K562 (cell line): ENCODE results near the gene TMEM120B. TPM values are rescaled to one million over a fixed set of nuclear protein-coding genes. Genes with fewer than 3 reads are reported as not detected.

Experiments
- CBFA2T3 ChIP-seq: fragments of 450-650 bp; IDR thresholded peaks from 2 replicates; pipeline ENCODE4 v1.6.1; 2017
- CGGBP1 ChIP-seq: fragments of 250-450 bp; sonication (Bioruptor Pico); IDR thresholded peaks from 2 replicates; pipeline ENCODE4 v1.9.0; 2021; ENCODE audit warnings: mild to moderate bottlenecking
- FOXJ2 ChIP-seq: fragments of 200-800 bp; sonication (Bioruptor generic); IDR thresholded peaks from 2 replicates; pipeline ENCODE4 v1.6.1; 2016; ENCODE audit warnings: missing genetic modification characterization, missing compliant biosample characterization
- NFIC ChIP-seq: fragments of 450-650 bp; IDR thresholded peaks from 2 replicates; pipeline ENCODE4 v1.6.1; 2017; ENCODE audit warnings: mild to moderate bottlenecking, inconsistent platforms
- PHB ChIP-seq: fragments of 250-450 bp; sonication (Bioruptor Pico); IDR thresholded peaks from 2 replicates; pipeline ENCODE4 v1.5.0; 2021
- SUPT5H ChIP-seq: fragments of 450-650 bp; IDR thresholded peaks from 2 replicates; pipeline ENCODE4 v1.6.1; 2016
- TAF1 ChIP-seq: IDR thresholded peaks from 2 replicates; pipeline ENCODE4 v1.6.1; 2011; ENCODE audit warnings: mild to moderate bottlenecking, low read length, moderate library complexity; ENCODE audit not compliant: insufficient read depth, control insufficient read depth, severe bottlenecking; ENCODE audit errors: extremely low read depth
- YY1 ChIP-seq, 3 experiments: IDR thresholded peaks; 2 replicates each; pipeline ENCODE4 v1.6.1; 2011; ENCODE audit warnings: low read length in 2 of 3, mild to moderate bottlenecking in 2 of 3, moderate library complexity in 2 of 3, borderline replicate concordance in 1 of 3, control low read depth in 1 of 3, low read depth in 1 of 3; ENCODE audit not compliant: insufficient read depth in 3 of 3, insufficient replicate concordance in 2 of 3, control insufficient read depth in 1 of 3, insufficient read length in 1 of 3; ENCODE audit errors: extremely low read depth in 1 of 3
- ZFP1 ChIP-seq: fragments of 450-650 bp; formaldehyde crosslinking; IDR thresholded peaks from 2 replicates; pipeline ENCODE4 v1.4.0; 2020; ENCODE audit warnings: mild to moderate bottlenecking, mixed read lengths
- ZNF318 ChIP-seq, 2 experiments: fragments of 450-650 bp; IDR thresholded peaks; 2 replicates each; pipeline ENCODE4 v1.6.1; 2016; ENCODE audit warnings: mild to moderate bottlenecking in 2 of 2, borderline replicate concordance in 1 of 2, low read depth in 1 of 2, moderate library complexity in 1 of 2
- polyA plus RNA-seq, 8 experiments: library from polyadenylated mRNA; depleted of rRNA in 4 of 8; stranded (reverse) in 5 of 8; unstranded in 3 of 8; fragments of >200 nt; fragmentation: Nextera tagmentation in 2 of 8; fragmentation: Illumina TruSeq in 1 of 8; extraction: Ambion mirVana in 2 of 8; extraction: Trizol in 1 of 8; gene quantifications; 2 replicates each; pipeline versions ENCODE4 v1.2.1 to v1.2.3, GENCODE V29; 2011 to 2014; ENCODE audit warnings: inconsistent platforms in 1 of 8, missing spikeins in 1 of 8
- total RNA-seq, 7 experiments: library from RNA; depleted of rRNA in 6 of 7; stranded (reverse); fragments of >200 nt in 6 of 7; fragmentation: Illumina TruSeq in 2 of 7; extraction: Trizol in 2 of 7; gene quantifications; 2 replicates each; pipeline versions ENCODE4 v1.2.1 to v1.2.3, GENCODE V29; 2011 to 2021; ENCODE audit warnings: low replicate concordance in 1 of 7
- TF ChIP-seq, protein P1 (sequence below): fragments of 450-650 bp; IDR thresholded peaks from 2 replicates; pipeline ENCODE4 v1.6.1; 2016; ENCODE audit warnings: antibody characterized with exemption
- TF ChIP-seq, protein P2 (sequence below): fragments of 250-450 bp; sonication (Bioruptor Pico); IDR thresholded peaks from 2 replicates; pipeline ENCODE4 v1.5.0; 2020; ENCODE audit warnings: mild to moderate bottlenecking
- TF ChIP-seq, protein P3 (sequence below): fragments of 250-450 bp; sonication (Bioruptor Pico); IDR thresholded peaks from 2 replicates; pipeline ENCODE4 v1.5.1; 2021; ENCODE audit warnings: mild to moderate bottlenecking

Gene TMEM120B
- total and polyA plus RNA-seq, 9 of the 15 experiments (the other 6 are each of a cell fraction or from before 2014, with no cell fraction given), result 1.7 to 18.6 (median 7.4) TPM

DNA sequence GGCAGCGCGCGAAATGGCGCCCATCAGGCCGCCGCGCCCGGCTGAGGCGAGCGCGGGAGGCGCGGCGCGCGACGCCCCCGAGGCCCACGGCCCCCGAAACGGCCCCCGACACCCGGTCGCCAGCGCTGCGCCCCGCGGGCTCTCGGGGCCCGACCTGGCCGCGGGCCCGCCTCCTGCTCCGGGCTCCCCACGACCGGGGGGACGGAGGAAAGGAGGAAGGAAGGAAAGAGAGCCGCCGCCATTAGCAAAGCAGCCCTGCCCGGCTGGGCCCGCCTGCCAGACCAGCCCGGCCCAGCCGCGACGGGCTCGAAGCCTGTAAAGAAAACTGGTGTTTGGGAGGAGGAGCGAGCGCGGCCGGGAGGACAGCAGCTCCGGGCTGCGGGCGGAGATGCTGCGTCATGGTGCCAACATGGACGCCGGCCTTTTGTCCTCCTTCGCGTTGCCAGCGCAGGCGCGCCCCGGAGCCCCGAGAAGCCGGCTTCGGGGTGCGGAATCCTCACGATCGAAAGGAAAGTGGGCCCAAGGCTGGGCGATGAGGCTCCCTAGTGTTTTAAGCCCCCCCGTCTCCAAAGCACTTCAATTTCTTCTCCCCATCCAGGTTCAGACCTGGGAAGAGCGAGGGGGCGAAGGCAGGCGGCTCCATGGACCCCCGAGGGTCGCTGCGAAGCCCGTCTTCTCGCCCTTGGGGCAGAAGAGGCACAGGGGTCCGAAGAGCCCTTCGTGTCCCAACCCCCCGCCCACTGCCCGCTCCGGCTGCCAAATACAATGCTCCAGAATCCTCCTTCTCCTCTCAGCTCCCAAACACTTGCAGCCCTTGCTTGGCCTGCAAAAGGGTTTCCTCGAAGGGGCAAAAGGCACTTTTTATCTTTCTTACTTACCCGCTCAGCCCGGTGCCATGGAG lies 88.4 kb downstream of the TMEM120B start (continued):
- TF ChIP-seq CBFA2T3 (no peak), ZFP1 (CRISPR knock-in tag) (no peak), NFIC (no peak), ZNF318 (IDR thresholded peaks at IDR 0.05; ENCODE audit: borderline replicate concordance in 1 of 2, low read depth in 1 of 2) (no peak), SUPT5H (peak; percentile 66; the same call in 1 of the 2 replicates), FOXJ2 (tag) (no peak), YY1 (IDR thresholded peaks at IDR 0.05; ENCODE audit: borderline replicate concordance in 1 of 3, control insufficient read depth in 1 of 3, extremely low read depth in 1 of 3, insufficient read depth in 3 of 3, insufficient read length in 1 of 3, insufficient replicate concordance in 2 of 3, low read depth in 1 of 3, low read length in 2 of 3) (peak; percentile 67 to 94 (median 87)), PHB (no peak), TAF1 (peak; percentile 76), CGGBP1 (CRISPR knock-in tag) (no peak)
- TF ChIP-seq, protein P1, sequence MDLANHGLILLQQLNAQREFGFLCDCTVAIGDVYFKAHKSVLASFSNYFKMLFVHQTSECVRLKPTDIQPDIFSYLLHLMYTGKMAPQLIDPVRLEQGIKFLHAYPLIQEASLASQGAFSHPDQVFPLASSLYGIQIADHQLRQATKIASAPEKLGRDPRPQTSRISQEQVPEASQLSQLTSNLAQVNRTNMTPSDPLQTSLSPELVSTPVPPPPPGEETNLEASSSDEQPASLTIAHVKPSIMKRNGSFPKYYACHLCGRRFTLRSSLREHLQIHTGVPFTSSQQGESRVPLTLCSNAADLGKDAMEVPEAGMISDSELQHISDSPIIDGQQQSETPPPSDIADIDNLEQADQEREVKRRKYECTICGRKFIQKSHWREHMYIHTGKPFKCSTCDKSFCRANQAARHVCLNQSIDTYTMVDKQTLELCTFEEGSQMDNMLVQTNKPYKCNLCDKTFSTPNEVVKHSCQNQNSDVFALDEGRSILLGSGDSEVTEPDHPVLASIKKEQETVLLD, result no peak
- TF ChIP-seq, protein P2, sequence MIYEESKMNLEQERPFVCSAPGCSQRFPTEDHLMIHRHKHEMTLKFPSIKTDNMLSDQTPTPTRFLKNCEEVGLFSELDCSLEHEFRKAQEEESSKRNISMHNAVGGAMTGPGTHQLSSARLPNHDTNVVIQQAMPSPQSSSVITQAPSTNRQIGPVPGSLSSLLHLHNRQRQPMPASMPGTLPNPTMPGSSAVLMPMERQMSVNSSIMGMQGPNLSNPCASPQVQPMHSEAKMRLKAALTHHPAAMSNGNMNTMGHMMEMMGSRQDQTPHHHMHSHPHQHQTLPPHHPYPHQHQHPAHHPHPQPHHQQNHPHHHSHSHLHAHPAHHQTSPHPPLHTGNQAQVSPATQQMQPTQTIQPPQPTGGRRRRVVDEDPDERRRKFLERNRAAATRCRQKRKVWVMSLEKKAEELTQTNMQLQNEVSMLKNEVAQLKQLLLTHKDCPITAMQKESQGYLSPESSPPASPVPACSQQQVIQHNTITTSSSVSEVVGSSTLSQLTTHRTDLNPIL (CRISPR knock-in tag), result no peak
- TF ChIP-seq, protein P3, sequence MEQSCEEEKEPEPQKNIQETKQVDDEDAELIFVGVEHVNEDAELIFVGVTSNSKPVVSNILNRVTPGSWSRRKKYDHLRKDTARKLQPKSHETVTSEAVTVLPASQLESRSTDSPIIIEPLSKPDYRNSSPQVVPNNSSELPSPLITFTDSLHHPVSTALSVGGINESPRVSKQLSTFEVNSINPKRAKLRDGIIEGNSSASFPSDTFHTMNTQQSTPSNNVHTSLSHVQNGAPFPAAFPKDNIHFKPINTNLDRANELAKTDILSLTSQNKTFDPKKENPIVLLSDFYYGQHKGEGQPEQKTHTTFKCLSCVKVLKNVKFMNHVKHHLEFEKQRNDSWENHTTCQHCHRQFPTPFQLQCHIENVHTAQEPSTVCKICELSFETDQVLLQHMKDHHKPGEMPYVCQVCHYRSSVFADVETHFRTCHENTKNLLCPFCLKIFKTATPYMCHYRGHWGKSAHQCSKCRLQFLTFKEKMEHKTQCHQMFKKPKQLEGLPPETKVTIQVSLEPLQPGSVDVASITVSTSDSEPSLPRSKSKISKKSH (CRISPR knock-in tag), result no peak
